Activated CD4-positive, alpha-beta T cell treated with anti-CD3 and anti-CD28 coated beads, Interleukin-2, amount 50 U/mL, for 24 hours (primary cell): ENCODE measurements around the gene ASB2.

ENCODE experiments used
- DNase-seq, 2 donors: peaks; one replicate each; pipeline ENCODE4 v3.0.0-alpha.2; 2020; ENCODE audit warnings: low read depth in 1 of 2, low spot score in 1 of 2

Gene ASB2

GRCh38 chr14:93964281-93964680, 12.1 kb downstream of the ASB2 start:
- DNase-seq = no peak

- DNase-seq = no peak
Observed at GRCh38 chr14:93963692-93964091, 12.7 kb downstream of the ASB2 start.

GRCh38 chr14:93962701-93963601, 13.4 kb downstream of the ASB2 start:
- no peak for DNase-seq

- DNase-seq = no peak
Observed at GRCh38 chr14:93961620-93962019, 14.8 kb downstream of the ASB2 start.

GRCh38 chr14:93960774-93961438, 15.5 kb downstream of the ASB2 start:
- no peak for DNase-seq

- no peak for DNase-seq
Observed at GRCh38 chr14:93960108-93960475, 16.3 kb downstream of the ASB2 start.

GRCh38 chr14:93959239-93960107, 16.9 kb downstream of the ASB2 start:
- DNase-seq = peak; percentile 77 to 94

- no peak for DNase-seq
Observed at GRCh38 chr14:93958567-93959238, 17.7 kb downstream of the ASB2 start.

- DNase-seq = no peak
Observed at GRCh38 chr14:93957751-93958566, 18.4 kb downstream of the ASB2 start.

- no peak for DNase-seq
Observed at GRCh38 chr14:93957333-93957710, 19.0 kb downstream of the ASB2 start.

GRCh38 chr14:93956514-93957332, 19.6 kb downstream of the ASB2 start:
- no peak for DNase-seq

- no peak for DNase-seq
Observed at GRCh38 chr14:93955850-93956481, 20.4 kb downstream of the ASB2 start.

- no peak for DNase-seq
Observed at GRCh38 chr14:93954900-93955849, 21.2 kb downstream of the ASB2 start.

GRCh38 chr14:93954516-93954830, 21.9 kb downstream of the ASB2 start:
- no peak for DNase-seq

- DNase-seq = no peak
Observed at GRCh38 chr14:93953739-93954515, 22.4 kb downstream of the ASB2 start.

GRCh38 chr14:93953263-93953662, 23.1 kb downstream of the ASB2 start:
- DNase-seq = no peak

GRCh38 chr14:93952829-93953228, 23.5 kb downstream of the ASB2 start:
- DNase-seq = no peak
